Mucosa of gallbladder (tissue), 1 donor: Measurements from ENCODE around the gene TREML1. TPM values are rescaled to one million over a fixed set of nuclear protein-coding genes. Genes with fewer than 3 reads are reported as not detected.

Experiments
- DNase-seq: peaks from one replicate; pipeline ENCODE4 v3.0.0-alpha.2; 2020; ENCODE audit warnings: low spot score
- total RNA-seq: library from RNA; stranded (reverse); gene quantifications from one replicate; pipeline ENCODE4 v1.2.1, GENCODE V29; 2021
- donor health status: DM: no; HTN: no; CAD: no.

Gene TREML1
- total RNA-seq, 1 donor from 2014 or later, result 1.1 TPM

DNA sequence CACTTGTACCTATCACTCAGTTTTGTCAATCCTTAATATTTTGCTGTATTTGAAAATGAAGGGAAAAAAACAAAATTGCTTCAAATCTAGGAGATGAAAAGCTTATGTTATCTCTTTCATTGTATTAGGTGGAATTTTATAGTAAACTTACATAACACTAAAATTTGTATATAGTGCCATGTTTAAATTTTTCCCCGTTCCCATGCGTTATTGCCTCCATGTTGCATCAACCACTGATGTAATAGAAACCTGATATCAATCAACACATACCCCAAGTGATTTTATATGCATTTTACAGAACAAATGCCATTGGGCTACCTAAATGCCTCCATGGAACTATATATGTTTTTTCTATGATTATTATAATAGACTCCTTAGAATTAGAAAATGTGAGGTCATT, 23.5 kb upstream of the TREML1 start:
- no peak for DNase-seq

- no peak for DNase-seq
Observed at GRCh38 chr6:41177287-41177686, 23.1 kb upstream of the TREML1 start.

GRCh38 chr6:41176189-41176588, 22.0 kb upstream of the TREML1 start:
- DNase-seq, result no peak

- DNase-seq, result no peak
Observed at GRCh38 chr6:41175084-41175483, 20.9 kb upstream of the TREML1 start.

DNA sequence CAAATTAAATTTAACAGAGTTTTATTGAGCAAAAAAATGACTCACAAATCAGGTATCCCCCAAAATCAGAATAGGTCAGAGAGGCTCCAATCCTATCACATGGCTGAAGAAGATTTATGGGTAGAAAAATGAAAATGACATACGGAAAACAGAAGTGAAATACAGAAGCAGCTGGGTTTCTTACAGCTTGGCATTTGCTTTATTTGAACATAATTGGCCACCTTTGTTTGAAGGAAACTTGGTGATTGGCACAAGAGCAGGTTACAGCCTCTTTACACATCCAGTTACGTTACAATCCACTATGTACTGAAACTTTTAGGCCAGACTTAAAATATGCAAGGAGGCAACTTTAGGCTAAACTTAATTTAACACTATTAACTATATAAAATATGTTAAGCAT, 20.5 kb upstream of the TREML1 start:
- no peak for DNase-seq

DNA sequence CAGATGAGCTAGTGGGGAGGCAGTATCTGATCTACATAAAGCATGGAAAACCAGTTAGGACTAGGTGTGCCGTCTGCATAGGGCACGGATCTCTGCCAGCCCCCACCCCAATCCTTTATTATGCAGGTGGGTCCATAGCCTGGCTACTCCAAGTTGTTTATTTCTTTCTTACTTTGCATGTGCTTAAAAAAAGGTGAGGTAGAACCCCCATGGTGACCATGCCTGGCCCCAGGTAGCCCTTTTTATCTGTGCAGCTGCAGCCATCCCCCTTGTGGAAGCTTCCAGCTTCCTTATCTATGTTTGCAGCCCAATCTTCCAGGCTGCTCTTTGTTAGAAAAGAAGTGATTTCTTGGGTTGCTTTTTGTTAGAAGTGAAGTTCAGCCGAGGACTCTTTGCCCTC, 17.8 kb upstream of the TREML1 start:
- DNase-seq, result no peak

DNA sequence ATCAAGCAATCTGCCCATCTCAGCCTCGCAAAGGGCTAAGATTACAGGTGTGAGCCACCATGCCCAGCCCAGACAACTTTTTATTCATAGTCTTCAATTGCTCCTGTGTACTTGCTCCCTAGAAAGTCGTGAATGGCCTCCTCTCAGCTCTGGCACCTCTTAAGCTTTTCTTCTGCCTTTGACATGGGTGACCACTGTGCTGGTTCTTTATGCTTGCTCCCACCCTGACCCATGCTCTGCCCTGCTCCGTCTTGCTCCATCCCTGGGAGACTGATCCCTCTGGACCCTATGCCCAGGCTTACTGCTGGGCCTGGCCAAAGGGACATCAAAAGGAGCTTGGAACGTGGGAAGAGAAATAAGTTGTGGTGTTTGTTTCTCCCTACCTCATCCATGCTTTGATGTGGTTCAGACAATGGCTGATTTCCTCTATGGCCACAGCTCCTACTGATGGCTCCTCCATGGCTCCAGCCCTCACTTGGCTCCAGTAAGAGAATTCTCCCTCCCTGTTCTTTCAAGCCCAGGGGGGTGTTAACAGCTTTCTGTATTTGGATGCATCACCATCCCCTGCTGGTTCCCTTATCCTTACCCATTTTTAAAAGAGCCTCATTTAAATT, 16.5 kb upstream of the TREML1 start:
- no peak for DNase-seq

DNA sequence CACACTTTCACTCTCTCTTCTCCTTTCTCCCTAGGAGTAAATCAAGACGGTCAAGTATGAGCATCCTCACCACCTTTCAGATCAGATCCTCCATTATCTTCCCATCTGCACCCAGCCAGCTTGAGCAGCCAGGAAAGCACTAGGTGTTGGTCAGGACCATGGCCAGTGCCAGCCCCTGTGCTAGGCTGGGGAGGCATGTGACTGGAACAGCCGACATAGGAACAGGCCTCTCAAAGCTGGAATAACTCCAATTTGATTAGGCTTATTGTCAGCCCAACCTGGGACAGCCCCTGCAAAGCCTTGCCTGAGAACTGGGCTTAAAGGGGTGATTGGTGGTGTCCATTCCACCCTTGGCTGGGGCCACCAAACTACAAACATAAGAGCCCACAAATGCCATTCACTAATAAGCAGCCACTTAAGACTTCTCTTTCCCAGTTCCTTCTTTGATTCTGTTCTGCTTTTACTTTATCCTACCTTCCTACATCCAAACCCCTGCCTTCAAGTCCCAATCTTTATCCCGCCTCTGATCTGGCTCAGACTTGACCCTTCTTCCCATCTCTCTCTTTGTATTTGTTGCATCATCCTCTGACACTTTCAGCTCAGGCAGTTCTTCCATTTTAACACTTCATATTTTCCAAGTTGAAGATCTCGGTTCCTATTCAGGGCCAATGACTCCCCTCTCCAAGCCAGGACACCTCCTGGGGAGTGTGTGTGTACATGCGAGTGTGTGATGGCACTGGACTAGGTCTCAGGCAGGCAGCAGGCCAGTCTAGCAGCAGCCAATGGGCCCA, 13.2 kb upstream of the TREML1 start:
- DNase-seq, result no peak

- no peak for DNase-seq
Observed at GRCh38 chr6:41164551-41165120, 10.5 kb upstream of the TREML1 start.

- DNase-seq, result no peak
Observed at GRCh38 chr6:41163419-41163717, 9.2 kb upstream of the TREML1 start.

DNA sequence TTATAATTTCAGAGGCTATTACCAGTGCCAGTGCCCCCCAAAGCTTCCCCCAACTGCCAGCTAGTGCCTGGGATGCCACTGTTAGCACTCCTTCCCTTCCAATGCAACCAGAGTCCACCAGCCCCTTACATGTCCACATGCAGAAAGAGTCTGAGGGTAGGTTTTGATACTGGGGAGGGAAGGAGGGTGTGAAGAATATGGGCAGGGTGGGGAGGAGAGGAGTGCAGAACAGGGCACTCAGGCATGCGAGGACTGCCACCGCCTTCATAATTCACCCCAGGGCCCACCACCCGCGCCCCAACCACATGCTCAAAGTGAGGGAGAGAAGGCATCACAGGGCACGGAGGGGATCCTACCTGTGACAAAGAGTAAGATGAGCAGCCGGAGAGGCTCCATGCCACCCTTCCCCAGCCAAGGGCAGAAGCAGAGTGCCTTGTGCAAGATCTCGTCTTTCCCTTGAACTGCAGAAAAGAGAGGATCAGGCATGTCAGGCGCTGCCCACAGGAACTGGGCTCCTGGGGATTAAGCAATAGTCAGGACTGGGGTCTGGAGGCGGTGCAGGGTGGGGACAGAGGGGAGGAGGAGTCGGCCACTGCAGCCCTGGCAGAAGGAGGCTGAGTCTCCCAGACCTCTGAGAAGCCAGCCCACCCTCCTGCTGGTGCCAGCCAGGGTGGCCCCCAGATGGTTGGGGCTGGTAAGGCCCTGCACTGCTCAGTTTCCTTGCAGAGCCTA, 8.7 kb upstream of the TREML1 start, which contains the start of gene TREM2:
TREM2 (minus strand) TSS at position 430 of the 732 bp plus-strand sequence; CDS start at position 396, 34 bp downstream.
- DNase-seq, result no peak

- no peak for DNase-seq
Observed at GRCh38 chr6:41161851-41162552, 7.9 kb upstream of the TREML1 start.

GRCh38 chr6:41161380-41161779, 7.2 kb upstream of the TREML1 start:
- no peak for DNase-seq

DNA sequence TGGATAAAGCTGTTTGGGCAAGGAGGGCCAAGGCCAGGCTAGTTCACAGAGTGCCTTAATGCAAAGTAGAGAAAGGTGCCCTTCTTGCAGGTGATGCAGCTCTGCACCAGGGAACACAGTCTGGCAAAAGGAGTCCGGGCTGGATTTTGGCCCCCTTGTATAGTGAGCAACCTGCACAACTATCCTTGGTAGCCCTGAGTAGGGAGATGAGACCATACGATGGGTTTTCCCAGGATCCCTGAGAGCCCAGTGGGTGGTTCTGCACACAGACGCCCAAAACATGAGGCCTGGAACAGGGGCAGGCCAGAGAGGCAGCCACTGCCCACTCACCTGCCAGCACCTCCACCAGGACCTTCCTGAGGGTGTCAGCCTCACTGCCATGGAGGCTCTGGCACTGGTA, 6.8 kb upstream of the TREML1 start:
- DNase-seq, result no peak

DNA sequence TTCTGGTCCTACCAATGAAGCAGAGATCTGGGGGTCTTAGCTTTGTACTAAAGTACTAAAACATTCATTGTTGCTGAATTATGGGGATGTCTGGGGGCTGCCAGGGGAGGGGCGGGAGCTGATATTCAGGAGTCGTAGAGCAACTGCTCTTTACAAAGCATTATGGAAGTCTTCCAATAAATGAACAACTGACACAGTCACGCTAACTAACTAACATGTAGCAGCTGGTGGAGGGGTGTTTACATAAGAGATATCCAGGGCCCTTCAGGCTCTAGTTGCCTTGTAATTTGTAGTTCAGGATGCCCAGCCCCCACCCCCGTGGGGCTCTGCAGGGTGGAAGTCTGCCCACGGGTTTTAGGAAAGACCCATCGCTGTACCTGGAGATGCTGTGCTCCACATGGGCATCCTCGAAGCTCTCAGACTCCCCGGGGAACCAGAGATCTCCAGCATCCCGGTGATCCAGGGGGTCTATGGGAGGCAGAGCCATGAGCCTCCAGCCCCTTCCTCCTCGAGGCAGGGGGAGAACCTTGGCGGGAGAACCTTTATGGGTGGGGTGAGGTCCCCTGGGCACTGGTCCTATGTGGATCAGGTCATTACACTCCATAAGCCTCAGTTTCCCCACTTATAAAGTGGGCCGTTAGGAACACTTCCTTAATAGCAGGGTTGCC, 5.4 kb upstream of the TREML1 start:
- no peak for DNase-seq

DNA sequence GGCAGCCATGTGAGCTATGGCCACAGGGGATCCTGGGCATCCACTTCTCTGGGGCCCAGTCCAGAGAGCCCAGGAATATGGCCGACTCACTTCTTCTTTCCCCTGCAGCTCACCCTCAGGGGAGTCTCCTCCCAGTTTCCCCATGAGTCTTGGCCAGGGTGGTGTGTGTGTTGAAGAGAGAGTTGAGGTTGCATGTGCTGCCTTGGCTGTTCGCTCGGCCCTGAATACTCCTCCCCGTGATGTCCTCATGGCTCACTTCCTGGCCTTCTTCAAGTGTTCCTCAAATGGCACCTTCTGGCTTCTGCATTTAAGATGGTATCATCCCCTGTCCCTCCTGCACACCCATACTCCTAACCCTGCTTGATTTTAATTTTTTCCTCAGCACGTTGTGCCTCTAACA, 3.2 kb upstream of the TREML1 start:
- no peak for DNase-seq

- no peak for DNase-seq
Observed at GRCh38 chr6:41156771-41157170, 2.6 kb upstream of the TREML1 start.

- no peak for DNase-seq
Observed at GRCh38 chr6:41156001-41156400, 1.9 kb upstream of the TREML1 start.

DNA sequence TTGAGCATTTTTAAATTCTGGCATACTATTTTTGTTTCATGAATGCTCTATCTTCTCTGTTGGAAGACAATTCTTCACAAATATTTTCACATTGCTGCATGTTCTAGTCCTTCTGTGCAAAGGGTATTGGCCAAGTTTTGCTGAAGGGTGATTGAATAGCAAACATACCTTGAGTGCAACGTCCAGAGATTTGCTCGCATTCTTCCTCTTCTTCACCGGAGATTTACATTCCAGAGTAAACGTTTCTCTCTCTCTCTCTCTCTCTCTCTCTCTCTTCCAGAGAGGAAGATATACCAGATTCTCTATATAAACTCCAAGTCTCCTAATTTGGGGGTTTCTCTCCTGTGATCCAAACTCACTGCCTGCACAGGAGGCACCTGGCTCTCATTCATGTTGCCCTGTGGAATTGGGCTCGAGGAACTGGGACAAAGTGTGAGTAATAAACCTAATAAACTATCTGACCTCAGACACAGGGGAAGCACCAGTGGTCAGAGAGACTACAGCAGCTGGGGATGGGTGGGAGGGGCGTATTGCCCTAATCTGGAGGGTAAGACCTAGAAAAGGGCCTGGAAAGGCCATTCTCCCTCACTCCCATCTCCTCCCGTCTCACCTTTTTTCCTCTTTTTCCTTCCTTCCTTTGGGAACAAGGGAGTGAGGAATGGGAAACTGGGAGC, 1.1 kb upstream of the TREML1 start:
- DNase-seq, result no peak

DNA sequence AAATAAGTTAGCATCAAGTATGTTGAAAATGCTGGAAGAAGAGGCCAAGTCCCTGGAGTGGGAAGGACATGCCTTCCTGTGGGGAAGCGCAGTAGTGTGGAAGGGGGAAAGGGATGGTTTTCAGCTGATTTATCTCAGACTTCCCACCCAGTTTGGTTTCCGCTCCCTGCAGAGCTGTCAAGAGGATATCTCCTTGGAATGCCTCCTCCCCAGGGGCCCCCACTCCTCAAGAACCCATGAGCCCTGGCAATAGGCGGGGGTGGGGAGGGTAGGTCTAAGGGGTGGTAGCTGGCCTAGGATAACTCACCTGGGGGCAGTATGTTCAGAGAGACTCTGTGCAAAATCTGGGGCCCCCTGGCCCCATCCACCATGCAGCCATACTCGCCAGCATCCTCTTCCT, 696 bp downstream of the TREML1 start:
- no peak for DNase-seq

DNA sequence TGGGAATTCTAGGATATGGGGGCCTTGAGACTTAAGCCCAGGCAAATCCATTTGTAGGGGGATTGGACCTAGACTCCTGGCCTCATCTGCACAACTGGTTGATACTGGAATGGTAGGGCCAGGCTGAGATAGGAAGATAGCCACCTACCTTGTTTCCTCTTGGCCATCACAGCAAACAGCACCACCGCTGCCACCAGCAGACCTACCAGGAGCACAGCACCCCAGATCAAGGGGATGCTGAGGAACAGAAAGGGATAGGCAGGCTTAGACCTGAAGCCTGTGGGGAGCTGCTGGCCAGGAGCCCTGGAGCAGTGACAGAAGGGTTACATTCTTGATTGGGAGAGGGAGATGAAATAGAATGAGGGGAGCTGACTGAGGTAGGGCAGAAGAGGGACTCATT, 3.5 kb downstream of the TREML1 start:
- DNase-seq, result no peak
